ENCODE measurements around the gene ADAMTSL4. TPM values are rescaled to one million over a fixed set of nuclear protein-coding genes. Genes with fewer than 3 reads are reported as not detected.

Gene ADAMTSL4
- total RNA-seq, 1 donor from 2014 or later, result 12.0 TPM

- Histone ChIP-seq H3K4me3 (ENCODE audit: low read length in 3 of 3) (peak overlapping the region; percentile 71 to 95 (median 93)), H3K9me3 (ENCODE audit: control insufficient read depth in 3 of 3, low read length in 3 of 3) (no peaks in the 10 kb centered on the region), H3K27me3 (ENCODE audit: control insufficient read depth in 3 of 3, insufficient read depth in 3 of 3, low read length in 3 of 3) (no peaks in the 10 kb centered on the region), H3K4me1 (ENCODE audit: control insufficient read depth in 3 of 3, insufficient read depth in 3 of 3, low read length in 3 of 3) (peaks cover 4 to 24% (median 9%) of the 10 kb centered on the region in 3 donors), H3K36me3 (ENCODE audit: control insufficient read depth in 3 of 3, insufficient read depth in 3 of 3, low read length in 3 of 3) (peaks cover 10 to 20% (median 19%) of the 10 kb centered on the region in 3 donors), H3K9ac (ENCODE audit: low read depth in 1 of 3, low read length in 3 of 3) (peak overlapping the region; percentile 92 to 96 (median 94)), H3K27ac (ENCODE audit: low read depth, low read length) (peak overlapping the region; percentile 93)
These were observed 34.3 kb upstream of the ADAMTSL4 start for GRCh38 chr1:150514913-150515327.

DNA sequence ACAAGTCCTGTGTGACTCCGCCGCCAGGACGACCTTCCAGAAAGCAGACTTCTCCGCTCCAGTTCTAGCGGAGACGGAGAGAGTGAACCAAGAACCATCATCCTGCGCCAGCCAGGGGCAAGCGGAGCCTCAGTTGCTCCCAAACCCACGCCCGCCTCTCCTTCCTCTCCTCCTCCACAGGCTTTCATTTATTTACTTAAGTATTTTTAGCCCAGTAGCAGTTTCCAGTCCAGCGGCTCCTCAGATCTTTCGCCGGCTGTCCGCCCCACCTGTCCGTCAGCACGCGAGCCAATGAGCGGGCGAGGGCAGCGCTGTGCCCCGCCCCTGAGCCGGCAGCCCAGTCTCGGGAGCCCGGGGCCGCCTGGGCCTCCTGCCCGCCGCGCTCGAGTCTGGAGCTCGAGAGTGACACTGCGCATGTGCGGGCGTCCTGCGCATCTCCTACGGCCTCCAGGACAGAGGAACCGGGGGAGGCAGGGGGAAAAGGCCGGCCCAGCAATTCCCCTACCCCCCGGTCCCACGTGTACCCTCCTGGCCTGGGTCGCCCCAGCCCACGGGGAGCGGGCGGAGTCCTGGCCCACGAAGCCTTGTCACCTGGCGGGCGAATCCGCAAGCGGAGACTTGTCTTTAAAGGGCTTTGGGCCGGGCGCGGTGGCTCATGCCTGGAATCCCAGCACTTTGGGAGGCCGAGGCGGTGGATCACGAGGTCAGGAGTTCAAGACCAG lies 33.7 kb upstream of the ADAMTSL4 start, which contains the start of gene FALEC:
FALEC (plus strand) TSS at position 425 of the 722 bp plus-strand sequence.
- Histone ChIP-seq H3K4me3 (ENCODE audit: low read length in 3 of 3) (peak within 1 kb of the TSS; percentile 71 to 95 (median 93)), H3K4me1 (ENCODE audit: control insufficient read depth in 3 of 3, insufficient read depth in 3 of 3, low read length in 3 of 3) (peaks cover 4 to 24% (median 9%) of the 10 kb centered on the region in 3 donors), H3K27me3 (ENCODE audit: control insufficient read depth in 3 of 3, insufficient read depth in 3 of 3, low read length in 3 of 3) (no peaks in the 10 kb centered on the region), H3K9me3 (ENCODE audit: control insufficient read depth in 3 of 3, low read length in 3 of 3) (no peaks in the 10 kb centered on the region), H3K9ac (ENCODE audit: low read depth in 1 of 3, low read length in 3 of 3) (peak within 1 kb of the TSS; percentile 92 to 96 (median 94)), H3K27ac (ENCODE audit: low read depth, low read length) (peak within 1 kb of the TSS; percentile 93), H3K36me3 (ENCODE audit: control insufficient read depth in 3 of 3, insufficient read depth in 3 of 3, low read length in 3 of 3) (peaks cover 10 to 20% (median 19%) of the 10 kb centered on the region in 3 donors)

- Histone ChIP-seq H3K9ac (ENCODE audit: low read depth in 1 of 3, low read length in 3 of 3) (peak overlapping the region; percentile 56 to 74 (median 63)), H3K9me3 (ENCODE audit: control insufficient read depth in 3 of 3, low read length in 3 of 3) (no peaks in the 10 kb centered on the region), H3K36me3 (ENCODE audit: control insufficient read depth in 3 of 3, insufficient read depth in 3 of 3, low read length in 3 of 3) (peaks cover 6 to 16% (median 15%) of the 10 kb centered on the region in 3 donors), H3K4me1 (ENCODE audit: control insufficient read depth in 3 of 3, insufficient read depth in 3 of 3, low read length in 3 of 3) (peaks cover 4 to 27% (median 9%) of the 10 kb centered on the region in 3 donors), H3K4me3 (ENCODE audit: low read length in 3 of 3) (peak overlapping the region; percentile 69 to 77 (median 71)), H3K27ac (ENCODE audit: low read depth, low read length) (peak overlapping the region; percentile 93), H3K27me3 (ENCODE audit: control insufficient read depth in 3 of 3, insufficient read depth in 3 of 3, low read length in 3 of 3) (no peaks in the 10 kb centered on the region)
These were observed 33.1 kb upstream of the ADAMTSL4 start for GRCh38 chr1:150516050-150516591.

DNA sequence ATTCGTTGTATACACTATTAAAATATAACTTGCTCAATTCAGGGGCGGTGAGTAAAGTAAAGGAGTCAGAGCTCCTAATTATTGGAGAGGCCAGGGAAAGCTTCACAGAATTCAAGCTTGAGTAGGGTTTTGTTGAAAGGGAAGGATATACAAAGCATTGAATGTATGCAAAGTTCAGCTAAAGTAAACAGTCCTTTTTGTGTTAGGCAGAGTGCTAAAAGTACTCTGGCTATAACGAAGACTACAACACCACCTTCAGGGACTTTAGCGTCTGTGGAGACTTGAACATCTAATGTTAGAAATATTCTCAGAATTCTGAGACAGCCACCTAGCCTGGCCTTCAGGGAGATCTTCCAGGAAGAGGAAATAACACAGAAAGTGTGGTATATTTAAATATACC lies 32.6 kb upstream of the ADAMTSL4 start:
- no peaks in the 10 kb centered on the region for H3K27me3 ChIP-seq (ENCODE audit: control insufficient read depth in 3 of 3, insufficient read depth in 3 of 3, low read length in 3 of 3)
- peak overlapping the region in 2 of 3 donors; percentile 69 to 71 for H3K4me3 ChIP-seq (ENCODE audit: low read length in 3 of 3)
- H3K4me1 ChIP-seq (ENCODE audit: control insufficient read depth in 3 of 3, insufficient read depth in 3 of 3, low read length in 3 of 3), result peaks cover 8 to 31% (median 9%) of the 10 kb centered on the region in 3 donors
- H3K9ac ChIP-seq (ENCODE audit: low read depth in 1 of 3, low read length in 3 of 3), result peak overlapping the region; percentile 1 to 63 (median 48)
- H3K9me3 ChIP-seq (ENCODE audit: control insufficient read depth in 3 of 3, low read length in 3 of 3), result no peaks in the 10 kb centered on the region
- peaks cover 5 to 14% (median 14%) of the 10 kb centered on the region in 3 donors for H3K36me3 ChIP-seq (ENCODE audit: control insufficient read depth in 3 of 3, insufficient read depth in 3 of 3, low read length in 3 of 3)
- peak overlapping the region; percentile 93 for H3K27ac ChIP-seq (ENCODE audit: low read depth, low read length)

DNA sequence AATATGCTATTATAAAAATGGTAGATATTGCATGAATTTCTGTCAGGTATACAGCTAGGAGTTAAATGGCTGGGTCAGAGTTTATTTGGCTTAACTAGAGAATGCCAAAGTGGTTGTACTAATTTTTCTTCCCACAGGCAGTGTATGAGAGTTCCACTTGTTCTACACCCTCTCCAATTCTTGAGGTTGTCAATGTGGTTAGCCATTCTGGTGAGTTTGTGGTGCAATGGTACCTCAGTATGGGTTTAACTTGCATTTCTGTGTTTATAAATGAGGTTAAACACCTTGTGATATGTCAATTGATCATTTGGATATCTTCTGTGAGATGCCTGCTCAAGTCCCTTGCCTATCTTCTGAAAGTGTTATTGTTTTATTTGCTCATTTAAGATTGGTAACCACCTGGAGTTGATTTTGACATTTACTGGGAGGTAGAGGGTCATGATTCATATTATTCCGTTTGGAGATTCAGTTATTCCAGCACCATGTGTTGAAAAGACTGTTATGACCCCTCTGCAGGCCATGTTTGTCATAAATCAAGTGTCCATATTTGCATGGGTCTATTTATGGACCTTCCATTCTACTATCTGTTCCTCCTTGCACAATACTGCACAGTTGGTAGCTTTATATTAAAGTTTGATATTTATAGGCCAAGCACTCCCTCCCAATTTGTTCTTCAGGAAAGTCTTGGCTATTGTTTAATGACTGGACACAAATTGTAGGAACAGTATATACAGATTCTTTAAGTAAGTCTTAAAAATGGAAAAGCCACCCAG lies 27.8 kb upstream of the ADAMTSL4 start:
- Histone ChIP-seq H3K4me3 (ENCODE audit: low read length in 3 of 3) (no peak overlapping the region), H3K27ac (ENCODE audit: low read depth, low read length) (peak overlapping the region; percentile 58), H3K27me3 (ENCODE audit: control insufficient read depth in 3 of 3, insufficient read depth in 3 of 3, low read length in 3 of 3) (no peaks in the 10 kb centered on the region), H3K36me3 (ENCODE audit: control insufficient read depth in 3 of 3, insufficient read depth in 3 of 3, low read length in 3 of 3) (no peaks in the 10 kb centered on the region), H3K9me3 (ENCODE audit: control insufficient read depth in 3 of 3, low read length in 3 of 3) (no peaks in the 10 kb centered on the region), H3K4me1 (ENCODE audit: control insufficient read depth in 3 of 3, insufficient read depth in 3 of 3, low read length in 3 of 3) (peaks cover 0 to 24% (median 6%) of the 10 kb centered on the region in 3 donors), H3K9ac (ENCODE audit: low read depth in 1 of 3, low read length in 3 of 3) (no peak overlapping the region)

DNA sequence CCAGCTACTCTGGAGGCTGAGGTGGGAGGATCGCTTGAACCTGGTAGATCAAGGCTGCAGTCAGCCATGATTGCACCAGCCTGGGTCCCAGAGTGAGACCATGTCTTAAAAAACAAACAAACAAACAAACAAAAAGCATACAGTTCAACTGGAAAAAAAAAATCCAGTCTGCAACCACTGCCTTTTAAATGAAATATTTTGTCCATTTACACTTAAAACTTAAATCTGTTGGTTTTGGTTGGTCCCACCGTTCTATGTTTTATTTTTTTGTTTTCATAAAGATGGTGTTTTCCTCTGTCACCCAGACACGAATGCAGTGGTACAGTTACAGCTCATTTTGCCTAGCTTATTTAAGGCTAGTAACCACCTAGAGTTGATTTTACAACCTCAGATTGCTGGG lies 23.9 kb upstream of the ADAMTSL4 start:
- Histone ChIP-seq H3K4me1 (ENCODE audit: control insufficient read depth in 3 of 3, insufficient read depth in 3 of 3, low read length in 3 of 3) (peaks cover 4 to 13% (median 6%) of the 10 kb centered on the region in 3 donors), H3K27ac (ENCODE audit: low read depth, low read length) (no peak overlapping the region), H3K27me3 (ENCODE audit: control insufficient read depth in 3 of 3, insufficient read depth in 3 of 3, low read length in 3 of 3) (no peaks in the 10 kb centered on the region), H3K4me3 (ENCODE audit: low read length in 3 of 3) (no peak overlapping the region), H3K36me3 (ENCODE audit: control insufficient read depth in 3 of 3, insufficient read depth in 3 of 3, low read length in 3 of 3) (no peaks in the 10 kb centered on the region), H3K9ac (ENCODE audit: low read depth in 1 of 3, low read length in 3 of 3) (no peak overlapping the region), H3K9me3 (ENCODE audit: control insufficient read depth in 3 of 3, low read length in 3 of 3) (no peaks in the 10 kb centered on the region)

DNA sequence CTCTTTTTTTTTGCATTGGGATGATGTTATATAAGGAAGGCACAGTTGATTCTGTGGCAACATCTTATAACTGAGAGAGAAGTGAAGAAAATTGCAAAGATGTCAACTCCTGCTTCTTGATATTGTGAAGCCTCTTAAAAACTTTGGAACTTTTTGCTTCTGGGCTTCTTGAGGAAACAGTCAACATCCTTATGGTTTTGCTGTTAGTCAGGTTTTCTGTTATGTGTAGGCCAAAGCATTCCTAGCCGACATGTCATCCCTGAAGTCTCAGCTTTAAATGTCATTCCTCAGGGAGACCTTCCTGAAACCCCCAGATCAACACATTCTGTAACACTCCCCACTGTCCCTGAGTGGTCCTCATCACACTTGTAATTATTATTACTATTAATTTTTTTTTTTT lies 21.0 kb upstream of the ADAMTSL4 start:
- H3K27me3 ChIP-seq (ENCODE audit: control insufficient read depth in 3 of 3, insufficient read depth in 3 of 3, low read length in 3 of 3), result no peaks in the 10 kb centered on the region
- no peak overlapping the region for H3K4me3 ChIP-seq (ENCODE audit: low read length in 3 of 3)
- no peak overlapping the region for H3K27ac ChIP-seq (ENCODE audit: low read depth, low read length)
- H3K9ac ChIP-seq (ENCODE audit: low read depth in 1 of 3, low read length in 3 of 3), result no peak overlapping the region
- no peaks in the 10 kb centered on the region for H3K9me3 ChIP-seq (ENCODE audit: control insufficient read depth in 3 of 3, low read length in 3 of 3)
- peaks cover 11 to 15% (median 14%) of the 10 kb centered on the region in 3 donors for H3K4me1 ChIP-seq (ENCODE audit: control insufficient read depth in 3 of 3, insufficient read depth in 3 of 3, low read length in 3 of 3)
- no peaks in the 10 kb centered on the region for H3K36me3 ChIP-seq (ENCODE audit: control insufficient read depth in 3 of 3, insufficient read depth in 3 of 3, low read length in 3 of 3)

- Histone ChIP-seq H3K4me3 (ENCODE audit: low read length in 3 of 3) (no peak overlapping the region), H3K27ac (ENCODE audit: low read depth, low read length) (no peak overlapping the region), H3K36me3 (ENCODE audit: control insufficient read depth in 3 of 3, insufficient read depth in 3 of 3, low read length in 3 of 3) (no peaks in the 10 kb centered on the region), H3K27me3 (ENCODE audit: control insufficient read depth in 3 of 3, insufficient read depth in 3 of 3, low read length in 3 of 3) (no peaks in the 10 kb centered on the region), H3K9me3 (ENCODE audit: control insufficient read depth in 3 of 3, low read length in 3 of 3) (no peaks in the 10 kb centered on the region), H3K9ac (ENCODE audit: low read depth in 1 of 3, low read length in 3 of 3) (peak overlapping the region in 1 of 3 donors; percentile 0), H3K4me1 (ENCODE audit: control insufficient read depth in 3 of 3, insufficient read depth in 3 of 3, low read length in 3 of 3) (peaks cover 16 to 19% (median 16%) of the 10 kb centered on the region in 3 donors)
These were observed 20.2 kb upstream of the ADAMTSL4 start for GRCh38 chr1:150529017-150529416.

GRCh38 chr1:150530491-150531159 lies 18.6 kb upstream of the ADAMTSL4 start:
- Histone ChIP-seq H3K4me1 (ENCODE audit: control insufficient read depth in 3 of 3, insufficient read depth in 3 of 3, low read length in 3 of 3) (peaks cover 22 to 33% (median 27%) of the 10 kb centered on the region in 3 donors), H3K36me3 (ENCODE audit: control insufficient read depth in 3 of 3, insufficient read depth in 3 of 3, low read length in 3 of 3) (no peaks in the 10 kb centered on the region), H3K4me3 (ENCODE audit: low read length in 3 of 3) (no peak overlapping the region), H3K9me3 (ENCODE audit: control insufficient read depth in 3 of 3, low read length in 3 of 3) (no peaks in the 10 kb centered on the region), H3K9ac (ENCODE audit: low read depth in 1 of 3, low read length in 3 of 3) (no peak overlapping the region), H3K27ac (ENCODE audit: low read depth, low read length) (no peak overlapping the region), H3K27me3 (ENCODE audit: control insufficient read depth in 3 of 3, insufficient read depth in 3 of 3, low read length in 3 of 3) (no peaks in the 10 kb centered on the region)
